Dendritic cell treated with granulocyte-macrophage colony-stimulating factor and Interleukin-4, amounts not matched to agents 40 ng/mL and 50 ng/mL, for 4 days (primary cell): ENCODE data around the gene TEX44.

Source experiments
- H3K27ac Mint-ChIP-seq: one replicate; pipeline ENCODE4 v1.8.0; 2022; ENCODE audit warnings: mild to moderate bottlenecking, mixed read lengths
- H3K27me3 Mint-ChIP-seq: one replicate; pipeline ENCODE4 v1.8.0; 2022; ENCODE audit warnings: mild to moderate bottlenecking, mixed read lengths
- H3K36me3 Mint-ChIP-seq: one replicate; pipeline ENCODE4 v1.8.0; 2022; ENCODE audit warnings: low read depth, mixed read lengths
- H3K4me1 Mint-ChIP-seq: one replicate; pipeline ENCODE4 v1.8.0; 2022; ENCODE audit warnings: low read depth, mixed read lengths
- H3K4me3 Mint-ChIP-seq: one replicate; pipeline ENCODE4 v1.8.0; 2022; ENCODE audit warnings: mild to moderate bottlenecking, moderate library complexity, mixed read lengths
- H3K9me3 Mint-ChIP-seq: one replicate; pipeline ENCODE4 v1.8.0; 2022; ENCODE audit warnings: mixed read lengths
- intact Hi-C: fragments of 100-400 bp; cut with micrococcal nuclease; formaldehyde crosslinking; loops from one replicate; pipeline ENCODE4 v1.15.0; 2022

Gene TEX44

GRCh38 chr2:231604685-231605606 lies 12.3 kb downstream of the TEX44 start:
- Mint-ChIP-seq H3K27me3 (peaks cover 23% of the 10 kb centered on the region), H3K4me3 (peak overlapping the region; percentile 54), H3K36me3 (no peaks in the 10 kb centered on the region), H3K9me3 (no peaks in the 10 kb centered on the region), H3K4me1 (peaks cover 29% of the 10 kb centered on the region), H3K27ac (peak overlapping the region; percentile 79)
- intact Hi-C loops: loop anchor here (5.0 kb wide), 1 partner anchor 88 kb away; no protein-coding TSS in a partner anchor

GRCh38 chr2:231605607-231606091 lies 13.0 kb downstream of the TEX44 start:
- Mint-ChIP-seq H3K27me3 (peaks cover 23% of the 10 kb centered on the region), H3K4me1 (peaks cover 34% of the 10 kb centered on the region), H3K27ac (peak overlapping the region; percentile 79), H3K36me3 (no peaks in the 10 kb centered on the region), H3K9me3 (no peaks in the 10 kb centered on the region), H3K4me3 (no peak overlapping the region)
- intact Hi-C loops: no loop called here

- H3K9me3 Mint-ChIP-seq: no peaks in the 10 kb centered on the region
- no peak overlapping the region for H3K4me3 Mint-ChIP-seq
- intact Hi-C loops: no loop called here
- H3K36me3 Mint-ChIP-seq: no peaks in the 10 kb centered on the region
- H3K4me1 Mint-ChIP-seq: peaks cover 47% of the 10 kb centered on the region
- H3K27me3 Mint-ChIP-seq: peaks cover 23% of the 10 kb centered on the region
- H3K27ac Mint-ChIP-seq: no peak overlapping the region
Observed at GRCh38 chr2:231606941-231607340, 14.3 kb downstream of the TEX44 start.

GRCh38 chr2:231611273-231612108 lies 18.8 kb downstream of the TEX44 start:
- Mint-ChIP-seq H3K36me3 (no peaks in the 10 kb centered on the region), H3K27me3 (peaks cover 25% of the 10 kb centered on the region), H3K4me1 (peaks cover 54% of the 10 kb centered on the region), H3K4me3 (no peak overlapping the region), H3K27ac (peak overlapping the region; percentile 90), H3K9me3 (no peaks in the 10 kb centered on the region)
- intact Hi-C loops: loop anchor here (1.0 to 2.0 kb wide), 5 partner anchors 31 to 104 kb away; no protein-coding TSS in a partner anchor

GRCh38 chr2:231612109-231612455 lies 19.4 kb downstream of the TEX44 start:
- H3K36me3 Mint-ChIP-seq: no peaks in the 10 kb centered on the region
- H3K4me3 Mint-ChIP-seq: no peak overlapping the region
- H3K4me1 Mint-ChIP-seq: peaks cover 54% of the 10 kb centered on the region
- H3K9me3 Mint-ChIP-seq: no peaks in the 10 kb centered on the region
- peaks cover 30% of the 10 kb centered on the region for H3K27me3 Mint-ChIP-seq
- H3K27ac Mint-ChIP-seq: peak overlapping the region; percentile 90
- intact Hi-C loops: loop anchor here (1.0 to 2.0 kb wide), 5 partner anchors 31 to 103 kb away; no protein-coding TSS in a partner anchor

GRCh38 chr2:231612456-231613330 lies 20.0 kb downstream of the TEX44 start:
- no peaks in the 10 kb centered on the region for H3K9me3 Mint-ChIP-seq
- peak overlapping the region; percentile 80 for H3K4me3 Mint-ChIP-seq
- H3K36me3 Mint-ChIP-seq: no peaks in the 10 kb centered on the region
- peaks cover 33% of the 10 kb centered on the region for H3K27me3 Mint-ChIP-seq
- H3K4me1 Mint-ChIP-seq: peaks cover 54% of the 10 kb centered on the region
- intact Hi-C loops: loop anchor here (1.0 to 2.0 kb wide), 5 partner anchors 30 to 103 kb away; no protein-coding TSS in a partner anchor
- peak overlapping the region; percentile 90 for H3K27ac Mint-ChIP-seq

- H3K9me3 Mint-ChIP-seq: no peaks in the 10 kb centered on the region
- intact Hi-C loops: loop anchor here (2.0 kb wide), 3 partner anchors 30 to 94 kb away; no protein-coding TSS in a partner anchor
- peak overlapping the region; percentile 90 for H3K27ac Mint-ChIP-seq
- H3K4me3 Mint-ChIP-seq: peak overlapping the region; percentile 80
- H3K27me3 Mint-ChIP-seq: peaks cover 34% of the 10 kb centered on the region
- H3K36me3 Mint-ChIP-seq: no peaks in the 10 kb centered on the region
- H3K4me1 Mint-ChIP-seq: peaks cover 54% of the 10 kb centered on the region
Observed at GRCh38 chr2:231613331-231613662, 20.6 kb downstream of the TEX44 start.

- Mint-ChIP-seq H3K4me1 (peaks cover 54% of the 10 kb centered on the region), H3K4me3 (peak overlapping the region; percentile 80)
- intact Hi-C loops: loop anchor here (1.0 to 2.0 kb wide), 4 partner anchors 29 to 93 kb away; no protein-coding TSS in a partner anchor
Observed at GRCh38 chr2:231613663-231614558, 21.2 kb downstream of the TEX44 start.

GRCh38 chr2:231614559-231615057 lies 21.9 kb downstream of the TEX44 start:
- H3K27ac Mint-ChIP-seq: peak overlapping the region; percentile 90
- peaks cover 37% of the 10 kb centered on the region for H3K27me3 Mint-ChIP-seq
- peaks cover 54% of the 10 kb centered on the region for H3K4me1 Mint-ChIP-seq
- H3K36me3 Mint-ChIP-seq: no peaks in the 10 kb centered on the region
- no peaks in the 10 kb centered on the region for H3K9me3 Mint-ChIP-seq
- peak overlapping the region; percentile 80 for H3K4me3 Mint-ChIP-seq
- intact Hi-C loops: loop anchor here (1.0 kb wide), 1 partner anchor 48 kb away; no protein-coding TSS in a partner anchor

More at GRCh38 chr2:231613663-231614558, 21.2 kb downstream of the TEX44 start:
- Mint-ChIP-seq H3K9me3 (no peaks in the 10 kb centered on the region), H3K36me3 (no peaks in the 10 kb centered on the region), H3K27me3 (peaks cover 37% of the 10 kb centered on the region), H3K27ac (peak overlapping the region; percentile 90)

- Mint-ChIP-seq H3K4me3 (peak overlapping the region; percentile 80), H3K4me1 (peaks cover 54% of the 10 kb centered on the region), H3K27me3 (peaks cover 39% of the 10 kb centered on the region), H3K9me3 (no peaks in the 10 kb centered on the region), H3K36me3 (no peaks in the 10 kb centered on the region), H3K27ac (peak overlapping the region; percentile 90)
- intact Hi-C loops: no loop called here
Observed at GRCh38 chr2:231615058-231615671, 22.5 kb downstream of the TEX44 start.

GRCh38 chr2:231616296-231616695 lies 23.6 kb downstream of the TEX44 start:
- H3K27ac Mint-ChIP-seq: no peak overlapping the region
- H3K4me3 Mint-ChIP-seq: no peak overlapping the region
- H3K4me1 Mint-ChIP-seq: peaks cover 42% of the 10 kb centered on the region

More at GRCh38 chr2:231616296-231616695, 23.6 kb downstream of the TEX44 start:
- H3K27me3 Mint-ChIP-seq: peaks cover 42% of the 10 kb centered on the region
- no peaks in the 10 kb centered on the region for H3K9me3 Mint-ChIP-seq
- intact Hi-C loops: no loop called here
- H3K36me3 Mint-ChIP-seq: no peaks in the 10 kb centered on the region
